Myocyte (in vitro differentiated cells): Measurements from ENCODE around the gene DUSP10. TPM values are rescaled to one million over a fixed set of nuclear protein-coding genes. Genes with fewer than 3 reads are reported as not detected.

Source experiments
- DNase-seq: peaks from one replicate; pipeline ENCODE4 v3.0.0-alpha.2; 2012; ENCODE audit warnings: low read depth
- total RNA-seq: library from RNA; depleted of rRNA; stranded (reverse); fragments of >200 nt; gene quantifications from 2 replicates; pipeline ENCODE4 v1.2.3, GENCODE V29; 2014

DUSP10 gene
- total RNA-seq, 1 donor from 2014 or later: 21.9 TPM

DNA sequence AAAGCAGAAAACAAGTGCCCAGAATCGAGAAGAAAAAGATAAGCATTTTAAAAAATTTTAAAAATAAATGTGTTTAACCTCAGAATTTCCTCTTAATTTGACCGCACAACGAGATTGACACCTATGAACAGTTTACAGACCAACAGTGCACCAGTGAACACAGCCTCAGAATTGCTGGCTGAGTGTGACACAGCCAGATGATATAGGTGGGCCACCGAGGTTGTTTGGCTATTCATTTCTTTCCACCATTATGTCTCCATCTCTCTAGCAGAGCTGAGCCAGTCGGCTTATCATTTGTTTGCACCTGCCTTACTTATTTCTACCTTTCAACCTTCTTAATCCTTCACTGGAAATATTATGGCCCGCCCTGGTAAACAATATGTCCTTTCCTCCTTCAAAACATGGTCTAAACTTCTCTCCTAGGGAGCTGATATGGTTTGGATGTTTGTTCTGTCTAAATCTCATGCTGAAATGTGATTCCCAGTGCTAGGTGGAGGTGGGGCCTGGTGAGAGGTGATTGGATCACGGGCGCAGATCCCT, 86.1 kb downstream of the DUSP10 start:
- DNase-seq: no peak
